ENCODE measurements around the gene SLC41A2.
"Not testable (repeated sequence)": the region's sequence is repeated elsewhere in the genome, so short reads cannot be mapped to it uniquely, and the experiment has no call there.

Gene SLC41A2

DNA sequence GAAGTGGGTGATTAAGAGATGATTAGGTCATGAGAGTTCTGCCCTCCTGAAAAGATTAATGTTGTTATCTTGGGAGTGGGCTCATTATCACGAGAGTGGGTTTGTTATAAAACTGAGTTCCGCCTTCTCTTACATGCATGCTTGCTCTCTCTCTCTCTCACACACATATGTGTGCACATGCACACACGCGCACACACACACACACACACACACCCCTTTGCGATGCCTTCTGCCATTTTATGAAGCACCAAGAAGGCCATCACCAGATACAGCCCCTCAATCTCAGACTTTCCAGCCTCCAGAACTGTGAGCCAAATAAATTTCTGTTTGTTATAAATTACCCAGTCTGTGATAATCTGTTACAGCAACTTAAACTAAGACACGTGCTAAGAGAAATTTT is 5.7 kb upstream of the SLC41A2 start:
- DNase-seq (ENCODE audit: low read depth): no peak

- no peak for DNase-seq (ENCODE audit: low read depth)
Observed at GRCh38 chr12:104960464-104960863, 2.4 kb upstream of the SLC41A2 start.

DNA sequence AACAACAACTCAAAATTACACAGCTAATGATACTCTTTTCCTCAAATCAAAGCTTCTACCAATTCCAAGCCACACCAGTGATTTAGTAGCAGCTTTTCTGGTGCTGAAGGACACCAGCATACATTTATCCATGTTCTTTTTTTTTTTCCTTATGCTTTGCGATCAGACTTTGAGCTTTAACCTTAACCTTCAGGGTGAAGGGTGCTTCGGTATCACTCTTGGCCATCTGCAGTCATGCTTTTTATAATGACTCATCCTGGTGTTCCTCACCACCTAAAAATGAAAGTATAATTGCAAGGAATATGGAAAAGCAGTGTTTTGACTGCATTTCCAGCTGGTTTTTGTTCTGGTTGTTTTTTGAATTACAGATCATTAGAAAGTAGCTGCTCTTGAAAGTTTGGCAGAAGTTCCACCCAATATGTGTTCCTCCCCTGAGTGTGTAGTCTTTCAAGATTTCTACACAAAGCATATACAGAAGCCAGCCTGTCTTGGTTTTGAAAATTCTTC is 1.3 kb upstream of the SLC41A2 start:
- DNase-seq (ENCODE audit: low read depth): no peak

DNA sequence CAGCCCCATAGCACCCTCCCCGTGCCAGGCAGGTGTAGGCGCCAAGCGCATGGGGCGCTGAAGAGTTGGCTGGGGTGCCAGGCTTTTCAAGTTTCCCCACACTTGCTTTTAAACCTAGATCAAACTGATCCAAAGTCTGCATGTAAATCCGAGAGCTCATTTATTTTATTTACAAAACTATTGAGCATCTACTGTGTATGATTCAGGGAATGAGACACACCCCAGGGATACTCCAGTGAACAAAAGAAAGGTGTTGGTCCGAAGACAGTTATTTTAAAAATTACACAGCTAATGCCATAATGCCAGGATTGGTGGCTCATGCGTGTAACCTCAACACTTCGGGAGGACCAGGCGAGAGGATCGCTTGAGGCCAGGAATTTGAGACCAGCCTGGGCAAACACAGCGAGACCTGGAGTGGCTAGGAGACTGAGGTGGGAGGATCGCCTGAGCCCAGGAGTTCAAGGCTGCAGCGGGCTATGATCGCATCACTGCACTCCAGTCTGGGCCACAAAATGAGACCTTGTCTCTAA is 780 bp upstream of the SLC41A2 start:
- DNase-seq (ENCODE audit: low read depth): no peak

- no peak for DNase-seq (ENCODE audit: low read depth)
Observed at GRCh38 chr12:104957719-104958000, 430 bp downstream of the SLC41A2 start.

GRCh38 chr12:104956870-104957718 is 996 bp downstream of the SLC41A2 start:
- DNase-seq (ENCODE audit: low read depth): no peak

- no peak for DNase-seq (ENCODE audit: low read depth)
Observed at GRCh38 chr12:104955703-104956102, 2.4 kb downstream of the SLC41A2 start.

GRCh38 chr12:104953323-104953722 is 4.8 kb downstream of the SLC41A2 start:
- no peak for DNase-seq (ENCODE audit: low read depth)

DNA sequence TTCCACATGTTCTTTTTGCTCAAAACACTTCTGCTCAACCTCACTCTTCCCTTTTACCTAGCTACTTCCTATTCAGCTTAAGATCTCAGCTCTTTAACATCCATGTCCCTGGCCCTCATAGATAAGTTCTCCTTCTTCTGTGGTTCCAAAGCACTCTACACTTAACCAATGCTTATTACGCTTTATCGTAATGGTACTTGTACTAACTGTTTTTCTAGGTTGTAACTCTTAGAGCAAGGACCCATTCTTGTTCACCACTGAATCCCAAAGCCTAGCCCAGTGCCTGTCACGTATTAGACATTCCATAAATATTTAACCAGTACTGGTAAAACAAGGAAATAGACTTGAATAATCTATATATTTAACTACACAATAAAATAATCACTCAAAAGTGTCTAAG is 5.3 kb downstream of the SLC41A2 start:
- no peak for DNase-seq (ENCODE audit: low read depth)

DNA sequence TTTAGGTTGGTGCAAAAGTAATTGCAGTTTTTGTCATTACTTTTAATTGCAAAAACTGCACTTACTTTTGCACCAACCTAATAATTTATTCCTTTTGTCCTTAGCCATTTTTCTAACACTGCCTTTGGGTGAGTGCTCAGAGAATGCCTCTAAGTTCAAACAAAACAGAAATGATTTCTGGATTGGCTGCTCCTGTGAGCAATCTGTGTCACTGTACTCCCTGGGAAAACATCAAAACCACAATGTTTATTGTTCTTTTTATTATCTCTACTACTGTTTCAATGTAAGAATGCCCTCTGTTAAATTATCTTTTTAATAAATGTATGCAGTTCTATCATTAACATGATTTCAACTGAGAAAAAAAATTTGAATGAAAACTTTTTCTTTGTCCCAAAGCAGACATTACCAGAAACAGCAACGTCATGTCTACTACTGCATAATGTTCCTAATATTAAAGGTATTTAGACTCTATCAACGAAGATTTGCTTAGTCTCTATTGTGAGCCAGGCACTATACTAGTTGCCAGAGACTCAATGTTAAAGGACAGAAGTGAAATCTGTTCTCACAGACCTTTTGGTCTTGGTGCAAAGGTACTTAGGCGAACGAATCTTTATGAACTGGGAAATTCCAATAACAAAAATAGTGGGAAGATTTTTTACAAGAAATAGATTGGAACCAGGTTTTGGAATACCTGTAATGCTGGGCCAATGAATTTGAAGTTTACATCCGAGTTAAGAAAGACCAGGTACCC is 6.2 kb downstream of the SLC41A2 start:
- DNase-seq (ENCODE audit: low read depth): no peak

DNA sequence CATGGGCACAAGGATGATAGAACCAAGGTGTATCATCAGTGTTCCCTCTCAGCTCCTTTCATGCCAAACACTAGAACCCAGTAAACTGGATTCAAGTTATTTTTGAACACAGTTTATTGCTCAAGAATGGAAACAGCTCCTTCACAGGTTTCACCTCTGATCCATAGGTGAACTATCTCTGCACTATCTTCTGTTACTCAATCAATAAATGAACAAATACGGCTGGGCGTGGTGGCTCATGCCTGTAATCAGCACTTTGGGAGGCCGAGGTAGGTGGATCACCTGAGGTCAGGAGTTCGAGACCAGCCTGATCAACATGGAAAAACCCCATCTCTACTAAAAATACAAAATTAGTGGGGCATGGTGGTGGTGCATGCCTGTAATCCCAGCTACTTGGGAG is 9.4 kb downstream of the SLC41A2 start:
- DNase-seq (ENCODE audit: low read depth): not testable (repeated sequence)

DNA sequence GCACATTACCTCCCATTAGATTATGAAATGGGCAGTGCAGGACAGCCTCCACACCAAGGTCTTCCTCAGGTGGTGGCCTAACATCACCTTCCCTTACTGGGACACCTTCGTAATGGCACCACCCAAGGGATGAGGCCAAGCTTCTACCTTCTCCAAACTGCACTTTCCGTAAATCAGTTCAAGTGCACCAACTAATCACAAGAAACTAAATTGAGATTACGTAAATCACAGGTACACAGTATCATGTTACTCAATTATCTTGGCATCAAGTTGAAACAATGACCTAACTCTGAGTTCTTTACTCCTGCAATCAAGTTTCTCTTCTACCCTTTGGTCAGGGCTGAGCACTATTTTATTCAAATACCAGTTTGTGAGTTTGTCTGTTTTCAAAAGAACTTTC is 13.8 kb downstream of the SLC41A2 start:
- DNase-seq (ENCODE audit: low read depth): no peak

DNA sequence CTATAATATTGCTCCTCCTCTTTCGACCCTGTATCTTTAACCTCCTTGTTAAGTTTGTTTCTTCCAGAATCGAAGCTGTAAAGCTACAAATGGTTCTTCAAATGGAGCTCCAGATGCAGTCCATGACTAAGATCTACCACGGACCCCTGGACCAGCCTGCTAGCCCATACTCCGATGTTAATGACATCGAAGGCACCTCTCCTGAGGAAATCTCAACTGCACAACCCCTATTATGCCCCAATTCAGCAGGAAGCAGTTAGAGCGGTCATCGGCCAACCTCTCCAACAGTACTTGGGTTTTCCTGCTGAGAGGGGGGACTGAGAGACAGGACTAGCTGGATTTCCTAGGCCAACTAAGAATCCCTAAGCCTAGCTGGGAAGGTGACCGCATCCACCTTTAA is 14.7 kb downstream of the SLC41A2 start:
- DNase-seq (ENCODE audit: low read depth): not testable (repeated sequence)

- no peak for DNase-seq (ENCODE audit: low read depth)
Observed at GRCh38 chr12:104942075-104942474, 16.0 kb downstream of the SLC41A2 start.

DNA sequence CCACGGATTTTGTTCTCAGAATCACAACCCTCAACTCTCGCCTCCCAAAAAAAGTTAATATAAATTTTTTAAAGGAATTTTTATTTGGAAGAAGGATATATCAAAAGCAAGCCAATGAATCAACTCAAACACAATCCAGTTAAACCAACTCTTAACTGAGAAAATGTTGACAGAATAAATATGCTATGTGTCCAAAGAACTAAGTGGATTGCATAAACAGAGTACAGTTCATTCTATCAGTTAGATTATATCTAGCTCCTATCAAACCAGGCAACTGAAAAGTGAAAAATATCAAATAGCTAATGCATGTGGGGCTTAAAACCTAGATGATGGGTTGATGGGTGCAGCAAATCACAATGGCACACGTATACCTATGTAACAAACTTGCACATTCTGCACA is 16.6 kb downstream of the SLC41A2 start:
- DNase-seq (ENCODE audit: low read depth): no peak

DNA sequence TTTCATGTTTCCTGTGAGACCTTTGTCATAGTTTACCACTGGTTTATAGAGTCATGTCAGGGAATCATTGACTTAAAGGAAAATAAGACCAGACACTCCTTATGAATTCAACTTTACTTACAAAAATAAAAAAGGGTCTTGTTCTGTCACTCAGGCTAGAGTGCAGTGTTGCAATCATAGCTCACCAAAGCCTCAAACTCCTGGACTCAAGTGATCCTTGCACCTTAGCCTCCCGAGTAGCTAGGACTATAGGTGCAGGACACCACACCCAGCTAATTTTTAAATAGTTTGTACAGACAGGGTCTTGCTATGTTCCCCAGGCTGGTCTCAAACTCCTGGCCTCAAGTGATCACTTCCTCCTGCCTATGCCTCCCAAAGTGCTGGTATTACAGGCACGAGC is 19.0 kb downstream of the SLC41A2 start:
- no peak for DNase-seq (ENCODE audit: low read depth)

DNA sequence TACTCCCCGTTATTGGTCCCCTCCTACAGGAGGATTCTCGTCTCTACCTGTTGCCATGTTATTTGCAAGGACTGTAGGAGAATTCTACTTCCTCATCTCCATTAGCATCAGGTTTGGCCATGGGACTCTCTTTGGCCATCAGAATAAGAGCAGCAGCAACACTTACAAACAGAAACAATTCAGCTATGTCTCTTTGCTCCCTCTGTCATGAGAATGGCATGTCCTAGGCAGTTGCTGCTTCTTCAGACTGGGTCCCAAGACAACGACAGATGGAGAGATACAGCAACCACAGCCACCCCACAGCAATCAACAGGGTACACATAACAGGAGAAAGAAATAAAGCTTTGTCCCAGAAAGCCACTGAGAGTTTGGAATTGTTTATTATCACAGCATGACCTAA is 19.7 kb downstream of the SLC41A2 start:
- no peak for DNase-seq (ENCODE audit: low read depth)

DNA sequence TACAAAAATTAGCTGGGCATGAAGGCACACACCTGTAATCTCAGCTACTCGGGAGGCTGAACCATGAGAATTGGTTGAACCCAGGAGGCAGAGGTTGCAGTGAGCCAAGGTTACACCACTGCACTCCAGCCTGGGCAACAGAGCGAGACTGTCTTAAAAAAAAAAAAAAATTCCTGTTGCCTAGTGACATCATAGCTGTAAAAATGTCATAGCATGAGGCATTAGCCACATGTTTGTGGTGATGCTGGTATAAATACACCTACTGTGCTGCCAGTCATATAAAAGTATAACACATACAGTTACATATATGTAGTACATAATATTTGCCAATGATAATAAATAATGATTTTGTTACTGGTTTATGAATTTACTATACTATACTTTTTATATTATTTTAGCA is 22.2 kb downstream of the SLC41A2 start:
- DNase-seq (ENCODE audit: low read depth): no peak

GRCh38 chr12:104933778-104934177 is 24.3 kb downstream of the SLC41A2 start:
- no peak for DNase-seq (ENCODE audit: low read depth)

GRCh38 chr12:104933128-104933527 is 25.0 kb downstream of the SLC41A2 start:
- DNase-seq (ENCODE audit: low read depth): no peak

- DNase-seq (ENCODE audit: low read depth): no peak
Observed at GRCh38 chr12:104930388-104931326, 27.4 kb downstream of the SLC41A2 start.

- DNase-seq (ENCODE audit: low read depth): no peak
Observed at GRCh38 chr12:104929977-104930376, 28.1 kb downstream of the SLC41A2 start.

Data from GM04503 (cell line).